DOHH2 (cell line): ENCODE results near the gene NTMT1.

Source experiments
- H3F3A ChIP-seq: fragments of 200-600 bp; sonication (generic), shearing (Covaris generic); 2 replicates; pipeline ENCODE4 v1.6.0; 2016; ENCODE audit warnings: antibody characterized with exemption, mild to moderate bottlenecking; ENCODE audit not compliant: control insufficient read depth, insufficient read depth
- H3K27ac ChIP-seq: fragments of 200-600 bp; sonication (generic); 2 replicates; pipeline ENCODE4 v1.5.1; 2014; ENCODE audit warnings: low read depth, mild to moderate bottlenecking, low read length, moderate library complexity
- H3K27me3 ChIP-seq: fragments of 200-600 bp; sonication (generic); 2 replicates; pipeline ENCODE4 v1.6.1; 2014; ENCODE audit warnings: mild to moderate bottlenecking, low read length, mixed read lengths; ENCODE audit not compliant: control insufficient read depth
- H3K36me3 ChIP-seq: fragments of 200-600 bp; sonication (generic); 2 replicates; pipeline ENCODE4 v1.6.1; 2014; ENCODE audit warnings: mild to moderate bottlenecking, low read length, moderate library complexity, mixed read lengths; ENCODE audit not compliant: control insufficient read depth
- H3K4me1 ChIP-seq: fragments of 200-600 bp; sonication (generic); 2 replicates; pipeline ENCODE4 v1.6.1; 2014; ENCODE audit warnings: mild to moderate bottlenecking, low read length, mixed read lengths; ENCODE audit not compliant: control insufficient read depth
- H3K4me2 ChIP-seq: fragments of 200-600 bp; sonication (generic); 2 replicates; pipeline ENCODE4 v1.6.0; 2014; ENCODE audit warnings: mild to moderate bottlenecking, low read length, moderate library complexity
- H3K4me3 ChIP-seq: fragments of 200-600 bp; sonication (generic); 2 replicates; pipeline ENCODE4 v1.5.1; 2014; ENCODE audit warnings: mild to moderate bottlenecking, low read length, mixed read lengths
- H3K79me2 ChIP-seq: fragments of 200-600 bp; sonication (generic); 2 replicates; pipeline ENCODE4 v1.6.1; 2014; ENCODE audit warnings: mild to moderate bottlenecking, low read length, mixed read lengths; ENCODE audit not compliant: control insufficient read depth
- H3K9me2 ChIP-seq: fragments of 200-600 bp; sonication (generic); replicated peaks from 2 replicates; pipeline ENCODE4 v1.6.1; 2014; ENCODE audit warnings: mild to moderate bottlenecking, low read length, mixed read lengths; ENCODE audit not compliant: control insufficient read depth
- H3K9me3 ChIP-seq: fragments of 200-600 bp; sonication (generic); 2 replicates; pipeline ENCODE4 v1.6.1; 2014; ENCODE audit warnings: antibody characterized with exemption, low read length, mixed read lengths; ENCODE audit not compliant: control insufficient read depth, insufficient read depth
- H4K20me1 ChIP-seq: fragments of 200-600 bp; sonication (generic); 2 replicates; pipeline ENCODE4 v1.6.0; 2014; ENCODE audit warnings: low read depth, mild to moderate bottlenecking, antibody characterized with exemption, low read length, moderate library complexity; ENCODE audit not compliant: control insufficient read depth, insufficient read depth
- CTCF ChIP-seq: fragments of 200-600 bp; sonication (generic); IDR thresholded peaks from one replicate; pipeline ENCODE4 v1.5.1; 2014; ENCODE audit warnings: antibody characterized with exemption, mild to moderate bottlenecking, low read depth, low read length; ENCODE audit not compliant: poor library complexity, severe bottlenecking
- EZH2phosphoT487 ChIP-seq: fragments of 200-600 bp; sonication (generic); IDR thresholded peaks from 2 replicates; pipeline ENCODE4 v1.6.1; 2017; ENCODE audit warnings: borderline replicate concordance, mild to moderate bottlenecking, antibody characterized with exemption, low read length, moderate library complexity, mixed read lengths

Gene NTMT1

GRCh38 chr9:129650680-129651235 lies 24.8 kb downstream of the NTMT1 start:
- Histone ChIP-seq H3K27ac (no peak overlapping the region), H3K9me2 (no peaks in the 10 kb centered on the region), H3K4me2 (no peak overlapping the region), H3K4me1 (no peaks in the 10 kb centered on the region), H3K27me3 (no peaks in the 10 kb centered on the region), H3K9me3 (no peaks in the 10 kb centered on the region), H4K20me1 (no peaks in the 10 kb centered on the region), H3K79me2 (no peaks in the 10 kb centered on the region), H3F3A (no peaks in the 10 kb centered on the region), H3K36me3 (no peaks in the 10 kb centered on the region), H3K4me3 (no peak overlapping the region)
- TF ChIP-seq EZH2phosphoT487 (no peak), CTCF (no peak)

- no peaks in the 10 kb centered on the region for H3F3A ChIP-seq
- no peak overlapping the region for H3K27ac ChIP-seq
- no peaks in the 10 kb centered on the region for H3K9me3 ChIP-seq
- no peaks in the 10 kb centered on the region for H4K20me1 ChIP-seq
- no peaks in the 10 kb centered on the region for H3K27me3 ChIP-seq
- no peak overlapping the region for H3K4me2 ChIP-seq
- no peaks in the 10 kb centered on the region for H3K4me1 ChIP-seq
- no peak overlapping the region for H3K4me3 ChIP-seq
- H3K79me2 ChIP-seq = no peaks in the 10 kb centered on the region
- no peaks in the 10 kb centered on the region for H3K9me2 ChIP-seq
- TF ChIP-seq CTCF (no peak), EZH2phosphoT487 (no peak)
- no peaks in the 10 kb centered on the region for H3K36me3 ChIP-seq
These were observed 28.0 kb downstream of the NTMT1 start for GRCh38 chr9:129653823-129654553.

GRCh38 chr9:129654554-129655040 lies 28.6 kb downstream of the NTMT1 start:
- no peaks in the 10 kb centered on the region for H3F3A ChIP-seq
- no peaks in the 10 kb centered on the region for H3K79me2 ChIP-seq
- no peak for TF ChIP-seq CTCF
- TF ChIP-seq EZH2phosphoT487 = no peak
- H3K9me2 ChIP-seq = no peaks in the 10 kb centered on the region
- no peaks in the 10 kb centered on the region for H3K4me1 ChIP-seq
- H3K9me3 ChIP-seq = no peaks in the 10 kb centered on the region
- H3K4me2 ChIP-seq = no peak overlapping the region
- H3K27ac ChIP-seq = no peak overlapping the region
- no peaks in the 10 kb centered on the region for H4K20me1 ChIP-seq
- H3K4me3 ChIP-seq = no peak overlapping the region
- no peaks in the 10 kb centered on the region for H3K36me3 ChIP-seq
- H3K27me3 ChIP-seq = no peaks in the 10 kb centered on the region
